Parathyroid adenoma (tissue), 2 donors: ENCODE measurements around the gene PKN2.

Experiments
- H2AFZ ChIP-seq: fragments of 300-600 bp; sonication (generic); one replicate; pipeline ENCODE4 v1.7.0; 2017; ENCODE audit warnings: antibody characterized with exemption, mild to moderate bottlenecking
- H3K27ac ChIP-seq: fragments of 300-600 bp; sonication (generic); one replicate; pipeline ENCODE4 v1.7.0; 2017
- H3K27me3 ChIP-seq: fragments of 300-600 bp; sonication (generic); one replicate; pipeline ENCODE4 v1.7.0; 2017; ENCODE audit warnings: low read length; ENCODE audit not compliant: control insufficient read depth, insufficient read depth
- H3K36me3 ChIP-seq: fragments of 300-600 bp; sonication (generic); one replicate; pipeline ENCODE4 v1.7.0; 2017; ENCODE audit warnings: low read length; ENCODE audit not compliant: control insufficient read depth, insufficient read depth
- H3K4me1 ChIP-seq: fragments of 300-600 bp; sonication (generic); one replicate; pipeline ENCODE4 v1.7.0; 2017; ENCODE audit warnings: control low read depth
- H3K4me2 ChIP-seq: fragments of 300-600 bp; sonication (generic); one replicate; pipeline ENCODE4 v1.7.0; 2017; ENCODE audit warnings: low read length
- H3K4me3 ChIP-seq: fragments of 300-600 bp; sonication (generic); one replicate; pipeline ENCODE4 v1.7.0; 2017; ENCODE audit warnings: low read depth, low read length
- H3K79me2 ChIP-seq: fragments of 300-600 bp; sonication (generic); one replicate; pipeline ENCODE4 v1.7.0; 2017; ENCODE audit warnings: control low read depth
- H3K9ac ChIP-seq: fragments of 300-600 bp; sonication (generic); one replicate; pipeline ENCODE4 v1.7.0; 2017; ENCODE audit warnings: mild to moderate bottlenecking
- H3K9me3 ChIP-seq: fragments of 300-600 bp; sonication (generic); one replicate; pipeline ENCODE4 v1.7.0; 2017; ENCODE audit warnings: low read length; ENCODE audit not compliant: control insufficient read depth
- CTCF ChIP-seq: fragments of 300-600 bp; sonication (generic); IDR thresholded peaks from one replicate; pipeline ENCODE4 v1.7.0; 2017; ENCODE audit warnings: antibody characterized with exemption, mild to moderate bottlenecking
- donor health status: primary hyperparathyroidism.

Gene PKN2

DNA sequence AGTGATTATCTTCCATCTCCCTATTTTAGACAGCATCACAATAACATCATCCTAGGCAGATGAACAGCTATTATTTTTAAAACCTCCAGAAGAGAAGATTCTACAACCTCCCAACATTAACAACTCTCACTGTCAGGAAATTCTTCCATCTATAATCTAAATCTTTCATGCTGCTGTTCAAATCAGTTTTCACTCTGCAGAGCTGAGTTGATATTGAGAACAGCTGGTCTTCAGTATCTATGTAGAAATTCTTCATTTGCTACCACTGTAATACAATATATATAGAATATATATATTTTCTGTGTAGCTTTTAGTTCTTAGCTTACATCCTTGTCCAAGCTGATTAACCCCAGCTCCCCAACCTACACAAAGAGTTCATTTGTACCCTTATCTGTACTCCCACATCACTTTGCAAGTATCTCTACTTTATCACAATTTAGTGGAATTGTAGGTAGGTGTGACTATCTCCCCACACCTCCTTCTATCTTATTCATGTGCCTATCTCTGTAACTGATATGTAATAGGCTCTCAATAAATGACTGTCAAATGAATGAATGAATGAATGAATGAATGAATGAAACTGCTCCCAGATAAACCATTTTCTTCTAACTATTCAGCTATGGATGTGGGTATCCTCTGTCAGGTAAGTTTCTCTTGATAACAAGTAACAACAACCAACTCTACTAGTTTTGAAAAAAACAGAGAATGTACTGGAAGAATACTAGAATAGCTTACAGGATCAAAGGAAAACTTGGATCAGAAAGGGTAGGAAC is 37.4 kb upstream of the PKN2 start:
- TF ChIP-seq CTCF, result no peak
- H3K9ac ChIP-seq, result no peak overlapping the region
- H2AFZ ChIP-seq, result no peak overlapping the region
- no peaks in the 10 kb centered on the region for H3K79me2 ChIP-seq
- H3K27ac ChIP-seq, result no peak overlapping the region
- H3K27me3 ChIP-seq, result no peaks in the 10 kb centered on the region
- H3K9me3 ChIP-seq, result no peaks in the 10 kb centered on the region
- H3K4me1 ChIP-seq, result no peaks in the 10 kb centered on the region
- H3K4me3 ChIP-seq, result no peak overlapping the region
- no peak overlapping the region for H3K4me2 ChIP-seq
- no peaks in the 10 kb centered on the region for H3K36me3 ChIP-seq

DNA sequence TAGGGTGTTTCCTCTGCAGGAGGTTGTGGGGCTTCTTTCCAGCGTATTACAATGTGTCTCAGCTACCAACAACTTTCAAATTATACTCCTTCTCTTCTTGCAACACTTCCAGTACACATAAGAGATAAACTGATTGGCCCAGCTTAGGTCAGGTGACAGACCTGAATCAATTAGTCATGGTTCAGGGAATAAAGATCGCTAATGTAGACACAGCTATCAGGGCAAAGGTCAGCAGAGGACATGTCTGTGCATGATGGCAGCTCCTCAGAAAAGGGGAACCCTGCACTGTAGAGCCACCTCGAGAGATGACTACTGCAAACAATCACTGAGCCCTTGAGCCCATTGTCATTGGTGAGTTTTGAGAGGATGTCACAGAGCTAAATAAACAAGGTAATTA is 36.8 kb upstream of the PKN2 start:
- Histone ChIP-seq H3K4me2 (no peak overlapping the region), H3K27ac (no peak overlapping the region), H3K27me3 (no peaks in the 10 kb centered on the region), H3K4me3 (no peak overlapping the region), H3K36me3 (no peaks in the 10 kb centered on the region), H3K9ac (no peak overlapping the region), H3K9me3 (no peaks in the 10 kb centered on the region), H2AFZ (no peak overlapping the region), H3K79me2 (no peaks in the 10 kb centered on the region), H3K4me1 (no peaks in the 10 kb centered on the region)
- no peak for TF ChIP-seq CTCF

GRCh38 chr1:88647749-88648415 is 36.2 kb upstream of the PKN2 start:
- Histone ChIP-seq H3K79me2 (no peaks in the 10 kb centered on the region), H2AFZ (no peak overlapping the region), H3K9ac (no peak overlapping the region), H3K4me1 (no peaks in the 10 kb centered on the region), H3K27ac (no peak overlapping the region), H3K4me2 (no peak overlapping the region), H3K27me3 (no peaks in the 10 kb centered on the region), H3K36me3 (no peaks in the 10 kb centered on the region), H3K9me3 (no peaks in the 10 kb centered on the region), H3K4me3 (no peak overlapping the region)
- no peak for TF ChIP-seq CTCF

DNA sequence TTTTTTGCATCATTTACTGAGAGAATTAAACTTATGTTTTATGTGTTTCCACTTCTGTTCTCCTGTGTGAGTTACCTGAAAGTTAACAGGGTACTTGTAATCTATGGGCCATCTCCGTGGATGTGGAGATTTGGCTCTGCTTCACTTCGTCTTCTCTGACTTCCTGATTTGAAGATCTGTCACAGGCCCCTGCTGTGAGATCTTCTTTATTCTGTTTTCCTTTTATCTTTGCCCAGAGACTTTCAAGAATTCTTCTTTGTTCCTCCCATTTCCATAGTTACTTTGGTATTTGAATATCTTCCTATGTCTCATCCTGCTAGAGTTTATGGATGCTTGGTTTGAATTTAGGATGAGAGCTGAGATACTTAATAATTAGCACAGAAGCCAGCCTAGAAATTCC is 35.4 kb upstream of the PKN2 start:
- Histone ChIP-seq H3K27me3 (no peaks in the 10 kb centered on the region), H3K4me3 (no peak overlapping the region), H3K36me3 (no peaks in the 10 kb centered on the region), H3K4me1 (no peaks in the 10 kb centered on the region), H2AFZ (no peak overlapping the region), H3K27ac (no peak overlapping the region), H3K9me3 (no peaks in the 10 kb centered on the region), H3K4me2 (no peak overlapping the region), H3K9ac (no peak overlapping the region), H3K79me2 (no peaks in the 10 kb centered on the region)
- TF ChIP-seq CTCF, result no peak
